C4-2B (cell line): ENCODE measurements around the gene IGSF6.

Experiments used
- CTCF ChIP-seq: fragments of 450-650 bp; conservative IDR thresholded peaks from 2 replicates; pipeline ENCODE4 v1.5.1; 2017; ENCODE audit warnings: mild to moderate bottlenecking
- ZFX ChIP-seq: fragments of 450-650 bp; IDR thresholded peaks from 2 replicates; pipeline ENCODE4 v1.6.1; 2017

GRCh38 chr16:21628121-21628726 lies 24.2 kb downstream of the IGSF6 start:
- TF ChIP-seq CTCF, result no peak
- no peak for TF ChIP-seq ZFX
